ENCODE measurements around the gene ATF4.

The ATF4 gene

GRCh38 chr22:39556970-39557841 is 36.8 kb downstream of the ATF4 start:
- Histone ChIP-seq H3K9me3 (ENCODE audit: control insufficient read depth, insufficient read depth, low read length) (no peaks in the 10 kb centered on the region), H3F3A (ENCODE audit: control insufficient read depth, insufficient read depth) (no peaks in the 10 kb centered on the region), H3K9me2 (replicated peaks; ENCODE audit: control insufficient read depth, low read length) (no peaks in the 10 kb centered on the region), H3K79me2 (ENCODE audit: control insufficient read depth, low read length) (no peaks in the 10 kb centered on the region), H3K27ac (ENCODE audit: low read depth, low read length) (no peak overlapping the region), H3K4me2 (ENCODE audit: low read length) (no peak overlapping the region), H3K36me3 (ENCODE audit: control insufficient read depth, low read length) (no peaks in the 10 kb centered on the region), H3K4me3 (ENCODE audit: low read length) (no peak overlapping the region), H3K4me1 (ENCODE audit: control insufficient read depth, low read length) (no peaks in the 10 kb centered on the region), H4K20me1 (ENCODE audit: control insufficient read depth, insufficient read depth, low read depth, low read length) (no peaks in the 10 kb centered on the region), H3K27me3 (ENCODE audit: control insufficient read depth, low read length) (peaks cover 12% of the 10 kb centered on the region; the same call in 1 of the 2 replicates)
- no peak for TF ChIP-seq EZH2phosphoT487 (IDR thresholded peaks at IDR 0.05; ENCODE audit: borderline replicate concordance, low read length)
- TF ChIP-seq, protein P1, sequence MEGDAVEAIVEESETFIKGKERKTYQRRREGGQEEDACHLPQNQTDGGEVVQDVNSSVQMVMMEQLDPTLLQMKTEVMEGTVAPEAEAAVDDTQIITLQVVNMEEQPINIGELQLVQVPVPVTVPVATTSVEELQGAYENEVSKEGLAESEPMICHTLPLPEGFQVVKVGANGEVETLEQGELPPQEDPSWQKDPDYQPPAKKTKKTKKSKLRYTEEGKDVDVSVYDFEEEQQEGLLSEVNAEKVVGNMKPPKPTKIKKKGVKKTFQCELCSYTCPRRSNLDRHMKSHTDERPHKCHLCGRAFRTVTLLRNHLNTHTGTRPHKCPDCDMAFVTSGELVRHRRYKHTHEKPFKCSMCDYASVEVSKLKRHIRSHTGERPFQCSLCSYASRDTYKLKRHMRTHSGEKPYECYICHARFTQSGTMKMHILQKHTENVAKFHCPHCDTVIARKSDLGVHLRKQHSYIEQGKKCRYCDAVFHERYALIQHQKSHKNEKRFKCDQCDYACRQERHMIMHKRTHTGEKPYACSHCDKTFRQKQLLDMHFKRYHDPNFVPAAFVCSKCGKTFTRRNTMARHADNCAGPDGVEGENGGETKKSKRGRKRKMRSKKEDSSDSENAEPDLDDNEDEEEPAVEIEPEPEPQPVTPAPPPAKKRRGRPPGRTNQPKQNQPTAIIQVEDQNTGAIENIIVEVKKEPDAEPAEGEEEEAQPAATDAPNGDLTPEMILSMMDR (IDR thresholded peaks at IDR 0.05; ENCODE audit: low read depth, low read length, poor library complexity, severe bottlenecking) = no peak

DNA sequence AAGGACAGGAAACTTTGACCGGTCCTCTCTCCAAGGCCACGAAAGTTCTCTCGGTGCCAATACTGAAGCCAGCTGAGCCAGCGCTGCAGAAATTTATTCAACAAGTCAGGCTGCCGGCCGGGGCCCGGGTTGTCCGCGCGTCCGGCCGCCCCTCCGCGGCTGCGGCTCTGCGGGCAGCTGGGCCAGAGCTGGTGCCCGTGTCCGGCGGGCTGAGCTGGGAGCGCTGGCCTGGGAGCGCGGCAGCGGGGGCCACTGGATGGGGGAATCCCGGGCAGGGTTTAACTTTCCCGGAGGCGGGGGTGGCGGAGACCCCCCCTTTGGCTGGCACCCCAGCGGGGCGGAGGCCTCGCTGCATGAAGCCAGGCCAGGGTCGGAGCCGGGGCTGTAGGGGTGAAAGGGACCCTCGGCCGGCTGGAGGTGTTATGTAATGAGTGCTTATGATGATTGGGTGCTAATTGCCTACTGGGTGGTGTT is 37.9 kb downstream of the ATF4 start:
- no peaks in the 10 kb centered on the region for H3K36me3 ChIP-seq (ENCODE audit: control insufficient read depth, low read length)
- no peaks in the 10 kb centered on the region for H3K9me2 ChIP-seq (replicated peaks; ENCODE audit: control insufficient read depth, low read length)
- no peaks in the 10 kb centered on the region for H3F3A ChIP-seq (ENCODE audit: control insufficient read depth, insufficient read depth)
- no peak for TF ChIP-seq EZH2phosphoT487 (IDR thresholded peaks at IDR 0.05; ENCODE audit: borderline replicate concordance, low read length)
- TF ChIP-seq, protein P1 (IDR thresholded peaks at IDR 0.05; ENCODE audit: low read depth, low read length, poor library complexity, severe bottlenecking) = no peak
- H3K4me3 ChIP-seq (ENCODE audit: low read length) = no peak overlapping the region
- no peaks in the 10 kb centered on the region for H3K9me3 ChIP-seq (ENCODE audit: control insufficient read depth, insufficient read depth, low read length)
- H3K27me3 ChIP-seq (ENCODE audit: control insufficient read depth, low read length) = peaks cover 5% of the 10 kb centered on the region; the same call in 1 of the 2 replicates
- no peaks in the 10 kb centered on the region for H3K4me1 ChIP-seq (ENCODE audit: control insufficient read depth, low read length)
- H3K4me2 ChIP-seq (ENCODE audit: low read length) = no peak overlapping the region
- no peaks in the 10 kb centered on the region for H3K79me2 ChIP-seq (ENCODE audit: control insufficient read depth, low read length)
- no peaks in the 10 kb centered on the region for H4K20me1 ChIP-seq (ENCODE audit: control insufficient read depth, insufficient read depth, low read depth, low read length)
- no peak overlapping the region for H3K27ac ChIP-seq (ENCODE audit: low read depth, low read length)

- H3K4me2 ChIP-seq (ENCODE audit: low read length) = no peak overlapping the region
- no peaks in the 10 kb centered on the region for H3K9me2 ChIP-seq (replicated peaks; ENCODE audit: control insufficient read depth, low read length)
- no peaks in the 10 kb centered on the region for H3K79me2 ChIP-seq (ENCODE audit: control insufficient read depth, low read length)
- H3K4me1 ChIP-seq (ENCODE audit: control insufficient read depth, low read length) = no peaks in the 10 kb centered on the region
- H3K9me3 ChIP-seq (ENCODE audit: control insufficient read depth, insufficient read depth, low read length) = no peaks in the 10 kb centered on the region; the same call in 1 of the 2 replicates
- TF ChIP-seq, protein P1 (IDR thresholded peaks at IDR 0.05; ENCODE audit: low read depth, low read length, poor library complexity, severe bottlenecking) = no peak
- TF ChIP-seq EZH2phosphoT487 (IDR thresholded peaks at IDR 0.05; ENCODE audit: borderline replicate concordance, low read length) = no peak
- no peaks in the 10 kb centered on the region for H3K36me3 ChIP-seq (ENCODE audit: control insufficient read depth, low read length)
- H3K27ac ChIP-seq (ENCODE audit: low read depth, low read length) = no peak overlapping the region
- no peak overlapping the region for H3K4me3 ChIP-seq (ENCODE audit: low read length)
- H4K20me1 ChIP-seq (ENCODE audit: control insufficient read depth, insufficient read depth, low read depth, low read length) = no peaks in the 10 kb centered on the region
- H3K27me3 ChIP-seq (ENCODE audit: control insufficient read depth, low read length) = peaks cover 5% of the 10 kb centered on the region; the same call in 1 of the 2 replicates
- H3F3A ChIP-seq (ENCODE audit: control insufficient read depth, insufficient read depth) = no peaks in the 10 kb centered on the region
These were observed 38.6 kb downstream of the ATF4 start for GRCh38 chr22:39558950-39559349.

All from DOHH2 (cell line).